Ectodermal cell (in vitro differentiated cells): ENCODE data around the gene PROZ.

Experiments used
- H3K27ac ChIP-seq: 2 replicates; pipeline ENCODE4 v1.7.0; 2013; ENCODE audit warnings: mild to moderate bottlenecking, low read depth, low read length; ENCODE audit not compliant: insufficient read depth, poor library complexity, severe bottlenecking
- H3K27me3 ChIP-seq: 2 replicates; pipeline ENCODE4 v1.7.0; 2013; ENCODE audit warnings: mild to moderate bottlenecking, low read length; ENCODE audit not compliant: insufficient read depth, control insufficient read depth, poor library complexity, severe bottlenecking
- H3K36me3 ChIP-seq: one replicate; pipeline ENCODE4 v1.7.0; 2013; ENCODE audit warnings: low read length; ENCODE audit not compliant: control insufficient read depth, insufficient read depth
- H3K4me1 ChIP-seq: one replicate; pipeline ENCODE4 v1.7.0; 2013; ENCODE audit warnings: low read length; ENCODE audit not compliant: control insufficient read depth, insufficient read depth
- H3K4me3 ChIP-seq: 2 replicates; pipeline ENCODE4 v1.7.0; 2013; ENCODE audit warnings: low read depth, low read length, control low read depth; ENCODE audit not compliant: insufficient read depth
- H3K9me3 ChIP-seq: 2 replicates; pipeline ENCODE4 v1.7.0; 2013; ENCODE audit warnings: mild to moderate bottlenecking, low read length, moderate library complexity; ENCODE audit not compliant: control insufficient read depth
- WGBS, 2 experiments: methylation state at CpG; one replicate each; pipeline ENCODE4 v1.1.7; 2013; ENCODE audit warnings: missing lambda C conversion rate in 2 of 2; 5-methylcytosine and 5-hydroxymethylcytosine counted together

Gene PROZ

GRCh38 chr13:113220141-113220598 is 61.7 kb downstream of the PROZ start:
- no peak overlapping the region for H3K4me3 ChIP-seq
- no peaks in the 10 kb centered on the region for H3K27me3 ChIP-seq
- peaks cover 11% of the 10 kb centered on the region for H3K4me1 ChIP-seq
- WGBS, 2 experiments, result 95% methylated on average over 13 of the region's 13 CpGs
- no peaks in the 10 kb centered on the region for H3K9me3 ChIP-seq
- peaks cover 9% of the 10 kb centered on the region for H3K36me3 ChIP-seq
- H3K27ac ChIP-seq, result no peak overlapping the region

- Histone ChIP-seq H3K4me1 (peaks cover 11% of the 10 kb centered on the region), H3K9me3 (no peaks in the 10 kb centered on the region), H3K27me3 (no peaks in the 10 kb centered on the region), H3K36me3 (peaks cover 13% of the 10 kb centered on the region), H3K4me3 (no peak overlapping the region), H3K27ac (no peak overlapping the region)
- 93 to 97% methylated on average over 7 of the region's 7 CpGs for WGBS, 2 experiments
These were observed 62.4 kb downstream of the PROZ start for GRCh38 chr13:113220877-113221276.
